HepG2 (cell line): ENCODE data around the gene FUBP3. TPM values are rescaled to one million over a fixed set of nuclear protein-coding genes. Genes with fewer than 3 reads are reported as not detected.
A peak's percentile ranks its signal among the peaks of the same experiment; 100 is the strongest.
"Not testable (repeated sequence)": the region's sequence is repeated elsewhere in the genome, so short reads cannot be mapped to it uniquely, and the experiment has no call there.

Source experiments
- ATAC-seq: fragments of 200-7000 bp; cut with Tn5 transposase; 3 replicates; pipeline ENCODE4 v1.9.1; 2020; ENCODE audit warnings: mild to moderate bottlenecking, moderate library complexity
- BruUV-seq: library from RNA; stranded (reverse); fragments of 400-500 nt; replicated peaks from 2 replicates; lab custom pipeline; 2021; lab: Mats Ljungman, UMichigan
- CTCF ChIA-PET: fragments of 300-600 bp; formaldehyde crosslinking; extraction: SDS; loops from one replicate; lab custom pipeline; 2021; ENCODE audit warnings: low total read pairs, inconsistent platforms, low intra/inter-chr PET ratio; lab: Yijun Ruan, JAX
- POLR2A ChIA-PET: fragments of 350-600 bp; sonication (Branson Sonifier 250); formaldehyde crosslinking; loops from one replicate; lab custom pipeline; 2020; ENCODE audit warnings: antibody characterized with exemption, inconsistent platforms; lab: Yijun Ruan, JAX
- DNase-seq: peaks from one replicate; pipeline ENCODE4 v3.0.0-alpha.2; 2015; ENCODE audit warnings: low spot score
- FAIRE-seq: peaks from 3 replicates; lab custom pipeline; 2011; peaks lifted over from hg19 to GRCh38; lab: Jason Lieb, UNC
- H2AFZ ChIP-seq: one replicate; pipeline ENCODE4 v1.6.1; 2011; ENCODE audit warnings: low read length, inconsistent platforms
- H3K27ac ChIP-seq: fragments of 300-600 bp; 3 replicates; pipeline ENCODE4 v1.8.0; 2011; ENCODE audit warnings: mixed run types, mild to moderate bottlenecking, mixed read lengths, low read length, inconsistent platforms; ENCODE audit not compliant: insufficient read depth; ENCODE audit errors: extremely low read length
- H3K27me3 ChIP-seq, 2 experiments: fragments of 200-600 bp in 1 of 2; 2 replicates in 1 of 2; 3 replicates in 1 of 2; pipeline versions ENCODE4 v1.6.0 to v1.8.0; 2011; ENCODE audit warnings: low read length in 2 of 2, mild to moderate bottlenecking in 2 of 2, moderate library complexity in 2 of 2, inconsistent platforms in 1 of 2; ENCODE audit not compliant: insufficient read depth in 2 of 2, control insufficient read depth in 1 of 2
- H3K36me3 ChIP-seq, 2 experiments: fragments of 200-600 bp in 1 of 2; replicated peaks in 1 of 2; 2 replicates in 1 of 2; 3 replicates in 1 of 2; pipeline versions ENCODE4 v1.5.1 to v1.8.0; 2011; ENCODE audit warnings: low read length in 2 of 2, inconsistent platforms in 1 of 2; ENCODE audit not compliant: insufficient read depth in 2 of 2, control insufficient read depth in 1 of 2
- H3K4me1 ChIP-seq: 2 replicates; pipeline ENCODE4 v1.5.1; 2012; ENCODE audit warnings: low read length, inconsistent platforms; ENCODE audit not compliant: insufficient read depth
- H3K4me2 ChIP-seq: 2 replicates; pipeline ENCODE4 v1.6.0; 2011; ENCODE audit warnings: low read depth, low read length, inconsistent platforms
- H3K4me3 ChIP-seq, 3 experiments: fragments of 200-600 bp in 1 of 3; sonication (generic), shearing (Covaris generic) in 1 of 3; replicated peaks in 1 of 3; 2 replicates each; pipeline ENCODE4 v1.5.1; 2011 to 2016; ENCODE audit warnings: low read length in 3 of 3, inconsistent platforms in 2 of 3, low read depth in 2 of 3, mild to moderate bottlenecking in 2 of 3, control low read depth in 1 of 3, mixed read lengths in 1 of 3; ENCODE audit not compliant: insufficient read depth in 1 of 3
- H3K79me2 ChIP-seq: one replicate; pipeline ENCODE4 v1.6.1; 2011; ENCODE audit warnings: low read length, inconsistent platforms; ENCODE audit not compliant: insufficient read depth
- H3K9ac ChIP-seq: 2 replicates; pipeline ENCODE4 v1.6.0; 2011; ENCODE audit warnings: mild to moderate bottlenecking, low read depth, low read length, inconsistent platforms; ENCODE audit not compliant: insufficient read depth
- H3K9me3 ChIP-seq: 2 replicates; pipeline ENCODE4 v1.5.1; 2012; ENCODE audit warnings: mild to moderate bottlenecking, low read length
- H4K20me1 ChIP-seq: 2 replicates; pipeline ENCODE4 v1.6.0; 2011; ENCODE audit warnings: inconsistent platforms, mild to moderate bottlenecking, low read length, moderate library complexity; ENCODE audit not compliant: insufficient read depth
- GLI4 ChIP-seq: sonication (generic); formaldehyde crosslinking; IDR thresholded peaks from 2 replicates; pipeline ENCODE4 v1.5.1; 2020; ENCODE audit warnings: missing genetic modification reagents, mild to moderate bottlenecking, moderate library complexity, borderline replicate concordance
- NFYC ChIP-seq: IDR thresholded peaks from 2 replicates; pipeline ENCODE4 v1.6.1; 2016; ENCODE audit warnings: missing genetic modification reagents, missing compliant biosample characterization
- ZNF280D ChIP-seq: sonication (generic); formaldehyde crosslinking; IDR thresholded peaks from 2 replicates; pipeline ENCODE4 v1.5.1; 2020; ENCODE audit warnings: mild to moderate bottlenecking, missing genetic modification reagents
- WGBS: methylation state at CpG from one replicate; pipeline ENCODE4 v1.1.6; 2017; ENCODE audit warnings: low lambda C conversion rate; 5-methylcytosine and 5-hydroxymethylcytosine counted together
- in situ Hi-C: cut with HindIII; loops from 2 replicates; pipeline ENCODE4 v1.10.0; 2017; ENCODE audit warnings: low pct_unique_long_range_greater_than_20kb; ENCODE audit not compliant: extremely low pct_ligation_motif_present
- intact Hi-C: fragments of 100-400 bp; cut with micrococcal nuclease; formaldehyde crosslinking; loops from one replicate; pipeline ENCODE4 v1.10.0; 2022; ENCODE audit not compliant: unreplicated experiment
- polyA plus RNA-seq, 8 experiments: library from polyadenylated mRNA; depleted of rRNA in 3 of 8; stranded (reverse) in 7 of 8; unstranded in 1 of 8; fragments of >200 nt; fragmentation: Illumina TruSeq in 4 of 8; extraction: Trizol in 4 of 8; gene quantifications; 2 replicates each; pipeline versions ENCODE4 v1.2.1 to v1.2.3, GENCODE V29; 2011 to 2016; ENCODE audit warnings: low read depth in 4 of 8, missing spikeins in 1 of 8, mixed read lengths in 1 of 8; ENCODE audit not compliant: insufficient read depth in 1 of 8
- total RNA-seq, 5 experiments: library from RNA; depleted of rRNA; stranded (reverse); fragments of >200 nt; fragmentation: Illumina TruSeq; extraction: Trizol; gene quantifications; 2 replicates each; pipeline ENCODE4 v1.2.3, GENCODE V29; 2016; ENCODE audit warnings: low read depth in 1 of 5

FUBP3 gene
- total and polyA plus RNA-seq, 2 of the 13 experiments (the other 11 are each of a cell fraction or from before 2014, with no cell fraction given) = 28.7 to 40.0 TPM

GRCh38 chr9:130685104-130685503 lies 105.7 kb downstream of the FUBP3 start:
- CTCF ChIA-PET = no interaction called here
- no TSS peak for BruUV-seq
- no peak for FAIRE-seq

GRCh38 chr9:130685945-130686344 lies 106.6 kb downstream of the FUBP3 start:
- CTCF ChIA-PET, H3K4me2 ChIP-seq, DNase-seq, FAIRE-seq, H3K36me3 ChIP-seq, H3K4me3 ChIP-seq, H3K27ac ChIP-seq, ATAC-seq, H3K27me3 ChIP-seq, H2AFZ ChIP-seq, BruUV-seq, H3K79me2 ChIP-seq, H3K9ac ChIP-seq, H4K20me1 ChIP-seq, H3K9me3 ChIP-seq, POLR2A ChIA-PET, in situ Hi-C loops: not testable (repeated sequence)
- H3K4me1 ChIP-seq = peaks cover 35% of the 10 kb centered on the region
- intact Hi-C loops = loop anchor here (10.0 kb wide), 1 partner anchor 91 kb away; no protein-coding TSS in a partner anchor
- WGBS = 70% methylated on average over 10 of the region's 11 CpGs

More at GRCh38 chr9:130685104-130685503, 105.7 kb downstream of the FUBP3 start:
- Histone ChIP-seq H4K20me1 (no peaks in the 10 kb centered on the region), H3K9ac (no peak overlapping the region), H3K27me3 (peaks cover 0 to 4% of the 10 kb centered on the region in 2 experiments; a peak in 1 of 5 replicates), H3K4me2 (no peak overlapping the region), H3K79me2 (no peaks in the 10 kb centered on the region), H3K27ac (no peak overlapping the region), H2AFZ (no peak overlapping the region), H3K4me3 (no peak overlapping the region), H3K9me3 (peaks cover 8% of the 10 kb centered on the region), H3K36me3 (no peaks in the 10 kb centered on the region), H3K4me1 (peaks cover 39% of the 10 kb centered on the region)
- in situ Hi-C loops = no loop called here
- intact Hi-C loops = loop anchor here (10.0 kb wide), 1 partner anchor 90 kb away; no protein-coding TSS in a partner anchor
- TF ChIP-seq NFYC (CRISPR knock-in tag) (no peak), ZNF280D (CRISPR knock-in tag) (peak; percentile 64; the same call in 1 of the 2 replicates), GLI4 (no peak)
- no peak for ATAC-seq
- DNase-seq = no peak
- POLR2A ChIA-PET = no interaction called here
